ENCODE data around the gene TASP1.

- no peak for TF ChIP-seq CTCF (IDR thresholded peaks at IDR 0.05)
- no peak for TF ChIP-seq POLR2A (IDR thresholded peaks at IDR 0.05)
- TF ChIP-seq EP300 (IDR thresholded peaks at IDR 0.05): no peak
- TF ChIP-seq POLR2AphosphoS5 (IDR thresholded peaks at IDR 0.05): no peak
These were observed 45.1 kb upstream of the TASP1 start for GRCh38 chr20:13683833-13684232.
